Effector CD8-positive, alpha-beta T cell (primary cell): ENCODE data around the gene PTPRN2.

Experiments used
- DNase-seq: peaks from one replicate; lab custom pipeline; 2025; lab: John Stamatoyannopoulos, UW

The PTPRN2 gene

DNA sequence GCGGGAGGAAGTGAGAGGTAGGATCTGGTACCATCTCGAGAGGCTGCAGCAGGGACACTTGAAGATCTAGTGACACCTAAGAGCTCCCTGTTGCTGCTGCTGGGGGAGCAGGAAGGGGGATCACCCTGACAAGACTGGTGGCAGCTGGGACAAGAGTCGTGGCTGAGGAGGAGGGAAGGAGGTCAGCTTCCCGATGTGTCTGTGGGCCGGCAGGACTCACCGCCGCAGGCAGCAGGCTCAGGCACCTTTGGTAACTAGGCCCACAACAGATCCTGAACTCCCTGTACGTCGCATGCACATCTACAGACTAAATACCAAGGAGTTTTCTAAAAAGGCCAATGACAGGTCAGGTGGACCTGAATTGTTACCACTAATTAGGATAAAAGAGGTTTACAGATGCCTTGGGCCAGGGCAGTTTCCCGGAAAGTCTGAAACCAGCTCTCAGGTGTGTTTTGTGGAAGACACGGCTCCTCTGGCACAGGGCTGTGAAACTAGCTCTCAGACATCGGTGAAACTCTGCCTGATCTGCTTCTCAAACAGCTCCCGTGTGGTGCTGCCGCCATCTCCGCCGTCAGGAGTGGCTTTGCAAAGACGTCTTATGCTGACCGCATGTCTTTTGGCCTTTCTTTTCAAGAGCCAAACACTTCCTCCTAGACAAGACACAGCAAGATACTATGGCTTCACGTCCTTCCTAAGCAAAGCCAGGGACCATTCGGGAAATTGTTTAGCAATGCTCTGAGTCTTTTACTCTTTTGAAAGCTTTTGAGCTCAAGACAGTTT lies 609.7 kb downstream of the PTPRN2 start:
- no peak for DNase-seq

DNA sequence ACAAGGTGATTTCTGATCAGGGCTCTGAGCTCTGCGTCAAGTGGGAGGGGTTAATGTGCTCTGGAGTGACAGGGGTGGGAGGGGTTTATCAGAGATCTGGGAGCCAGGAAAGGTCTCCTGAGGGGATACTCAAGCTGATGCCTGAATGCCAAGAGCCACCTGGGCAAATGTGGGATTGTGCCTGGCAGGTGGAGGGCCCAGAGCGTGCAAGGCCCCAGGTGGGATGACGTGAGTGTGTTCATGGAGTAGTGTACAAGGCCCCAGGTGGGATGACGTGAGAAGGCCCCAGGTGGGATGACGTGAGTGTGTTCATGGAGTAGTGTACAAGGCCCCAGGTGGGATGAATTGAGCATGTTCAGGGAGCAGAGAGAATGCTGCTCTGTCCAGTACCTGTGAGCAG lies 610.3 kb downstream of the PTPRN2 start:
- DNase-seq = no peak

DNA sequence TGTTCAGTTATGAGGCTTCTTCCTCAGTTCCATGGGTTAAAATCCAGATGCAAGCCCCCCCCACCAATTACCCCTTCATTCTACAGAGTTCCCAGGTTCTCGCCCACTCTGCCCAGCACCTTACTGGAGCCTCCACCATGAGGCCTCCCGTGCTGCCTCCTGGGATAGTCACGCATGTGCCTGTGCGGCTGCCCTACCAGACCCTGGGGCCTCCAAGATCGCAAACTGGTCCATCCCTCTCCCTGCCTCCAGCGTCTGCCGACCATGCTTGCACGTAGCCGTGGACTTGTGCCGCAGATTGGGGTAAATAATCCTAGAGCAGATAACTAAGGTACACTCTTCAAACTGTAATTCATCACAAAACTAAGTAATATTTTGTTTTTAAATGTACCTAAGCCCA lies 611.2 kb downstream of the PTPRN2 start:
- DNase-seq = no peak

DNA sequence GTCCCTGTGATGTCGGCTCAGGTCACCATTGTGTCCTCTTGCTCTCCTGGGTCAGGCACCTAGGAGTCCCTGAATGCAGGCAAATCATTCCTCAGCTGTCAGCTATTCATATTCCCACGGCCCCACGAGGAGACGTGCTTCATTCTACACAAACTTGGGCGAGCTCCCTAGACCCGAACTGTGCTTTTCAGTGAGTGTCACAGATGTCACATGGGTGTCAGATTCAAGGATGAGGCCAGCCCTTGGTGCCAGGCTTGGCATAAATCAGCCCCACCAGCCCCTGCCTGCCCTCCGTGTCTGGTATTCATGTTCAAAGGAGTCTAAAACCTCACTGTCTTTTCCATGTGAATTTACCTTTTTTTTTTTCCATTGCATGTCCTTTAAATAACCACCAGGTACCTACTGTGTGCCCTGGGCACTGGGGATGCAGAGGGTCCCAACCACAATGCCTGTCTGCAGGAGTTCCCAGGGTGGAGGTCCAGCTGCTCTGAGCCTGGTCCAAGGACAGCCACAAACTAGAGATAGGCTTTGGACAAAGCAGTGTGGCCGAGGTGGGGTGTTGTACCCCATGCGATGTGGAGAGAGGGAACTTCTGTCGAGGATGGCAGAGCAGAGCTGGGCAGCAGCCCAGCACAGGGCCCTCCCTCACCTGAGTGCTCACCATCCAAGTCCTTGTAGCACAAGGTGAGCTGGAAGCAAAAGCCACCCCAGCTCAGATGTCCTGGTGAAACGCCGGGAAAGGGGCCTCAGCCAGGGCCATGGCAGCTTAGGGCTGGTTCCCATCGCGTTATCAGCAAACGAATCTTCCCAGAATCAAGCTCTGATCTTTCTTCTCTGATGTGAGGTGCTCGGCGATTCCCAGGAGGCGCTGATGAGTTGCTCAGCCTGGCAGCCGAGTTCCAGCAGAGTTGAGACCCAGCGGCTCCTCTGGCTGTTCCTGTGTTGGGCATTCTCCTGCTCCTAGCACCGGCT lies 611.9 kb downstream of the PTPRN2 start:
- DNase-seq = no peak

DNA sequence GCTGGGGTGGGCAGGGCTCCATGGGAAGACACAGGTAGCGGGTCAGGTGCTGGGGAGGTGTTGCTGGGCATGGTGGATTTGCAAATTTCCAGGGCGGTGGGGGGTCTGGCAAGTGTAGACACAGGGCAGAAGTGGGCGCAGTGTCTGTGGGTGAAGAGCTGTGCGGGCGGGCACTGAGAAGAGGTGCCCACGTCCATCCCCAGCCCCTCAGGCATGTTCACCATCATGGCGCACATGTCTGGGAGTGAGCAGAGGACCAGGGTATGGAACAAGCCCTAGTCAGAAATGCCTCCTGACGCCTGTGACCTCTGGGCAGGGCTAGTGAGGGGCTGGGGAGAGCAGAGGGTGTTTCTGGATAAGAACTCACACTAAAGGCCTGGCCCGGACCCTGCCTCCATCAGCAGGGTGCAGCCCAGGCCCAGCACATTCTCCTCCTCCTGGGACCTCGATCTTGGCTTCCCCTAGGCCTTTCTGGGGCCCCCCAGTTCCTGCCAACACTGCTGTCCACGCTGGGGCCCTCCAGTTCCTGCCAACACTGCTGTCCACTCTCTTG lies 612.9 kb downstream of the PTPRN2 start:
- no peak for DNase-seq

DNA sequence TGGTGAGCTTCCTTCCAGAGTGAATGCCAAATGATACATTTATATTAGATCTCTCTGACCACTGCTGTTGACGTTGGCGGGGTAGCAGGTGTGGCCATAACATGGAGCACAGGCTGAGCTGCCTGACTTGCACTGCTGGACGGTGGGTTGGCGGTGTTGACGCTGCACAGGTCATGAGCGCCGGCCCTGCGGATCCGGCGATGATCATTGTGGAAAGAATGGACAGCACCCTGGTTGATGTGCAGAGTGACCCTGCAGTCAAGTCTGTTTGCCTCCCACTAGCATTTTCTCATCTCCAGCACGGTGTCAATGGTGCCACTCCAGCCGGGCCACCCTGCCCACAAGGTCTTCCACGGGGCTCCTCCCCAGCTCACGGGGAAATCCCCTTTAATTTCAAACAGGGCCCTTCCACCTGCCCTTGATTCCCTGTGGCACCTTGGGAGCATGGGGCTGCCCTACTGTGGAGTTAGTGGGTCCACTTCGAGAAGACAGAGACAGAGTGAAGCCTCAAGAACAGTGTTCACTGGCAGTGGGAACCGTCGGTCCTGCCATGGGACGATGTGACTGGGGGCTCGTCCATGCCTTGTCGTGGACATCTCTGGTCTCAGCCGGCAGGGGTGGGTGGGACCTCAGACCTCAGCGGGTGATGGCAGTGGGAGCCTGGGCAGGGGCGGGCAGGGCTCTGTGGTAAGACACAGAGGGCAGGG lies 613.5 kb downstream of the PTPRN2 start:
- no peak for DNase-seq

DNA sequence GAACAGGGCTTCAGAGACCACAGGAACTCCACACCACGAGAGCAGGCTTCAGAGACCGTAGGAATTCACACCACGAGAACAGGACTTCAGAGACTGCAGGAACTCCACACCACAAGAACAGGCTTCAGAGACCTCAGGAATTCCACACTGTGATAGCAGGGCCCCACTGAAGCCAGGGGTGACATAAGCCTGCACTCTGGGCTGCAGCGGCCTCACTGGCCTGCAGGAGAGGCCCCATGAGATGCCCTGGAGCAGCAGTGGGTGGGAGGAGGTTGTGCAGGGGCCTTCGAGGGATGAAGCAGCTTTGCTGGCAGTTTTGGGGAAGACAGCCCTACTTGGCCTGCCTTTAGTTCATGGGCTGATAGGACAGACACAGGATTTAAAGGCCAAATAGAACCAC lies 614.7 kb downstream of the PTPRN2 start:
- no peak for DNase-seq

DNA sequence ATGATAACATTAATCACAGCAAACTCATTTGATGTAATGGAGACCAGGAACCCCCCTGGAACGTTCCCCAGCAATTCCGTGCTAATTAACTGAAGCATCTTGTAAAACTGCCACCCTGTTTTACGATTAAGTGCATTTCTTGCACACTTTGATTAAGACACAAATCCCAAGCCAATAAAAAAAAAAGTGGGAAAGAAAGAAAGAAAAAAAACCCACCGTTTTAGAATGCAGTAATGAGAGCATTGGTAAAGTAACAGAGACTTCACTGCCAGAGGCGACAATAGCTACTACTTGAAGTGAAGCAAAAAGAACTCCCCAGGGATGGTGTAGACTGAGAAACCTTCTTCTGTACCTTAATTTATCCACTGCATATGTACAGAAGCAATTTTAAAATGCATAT lies 616.1 kb downstream of the PTPRN2 start:
- DNase-seq = no peak

DNA sequence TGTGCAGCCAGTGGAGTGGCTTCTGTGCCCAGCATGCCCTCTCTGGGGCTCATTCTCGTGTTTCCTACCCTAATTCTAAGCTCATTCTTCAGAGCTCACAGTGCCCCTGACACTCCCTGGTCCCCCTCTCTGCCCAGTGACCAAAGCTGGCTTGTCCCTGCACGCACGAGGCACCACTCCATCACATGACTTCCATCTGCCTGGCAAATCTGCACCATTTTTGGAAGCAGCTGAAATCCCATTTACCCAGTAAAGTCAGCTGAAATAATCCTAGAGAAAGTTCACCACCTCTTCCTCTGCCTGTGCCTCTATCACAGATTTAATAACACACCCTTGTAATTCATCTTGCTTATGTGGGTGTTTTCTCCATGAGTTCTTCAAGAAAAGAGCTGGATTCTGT lies 616.9 kb downstream of the PTPRN2 start:
- DNase-seq = no peak

DNA sequence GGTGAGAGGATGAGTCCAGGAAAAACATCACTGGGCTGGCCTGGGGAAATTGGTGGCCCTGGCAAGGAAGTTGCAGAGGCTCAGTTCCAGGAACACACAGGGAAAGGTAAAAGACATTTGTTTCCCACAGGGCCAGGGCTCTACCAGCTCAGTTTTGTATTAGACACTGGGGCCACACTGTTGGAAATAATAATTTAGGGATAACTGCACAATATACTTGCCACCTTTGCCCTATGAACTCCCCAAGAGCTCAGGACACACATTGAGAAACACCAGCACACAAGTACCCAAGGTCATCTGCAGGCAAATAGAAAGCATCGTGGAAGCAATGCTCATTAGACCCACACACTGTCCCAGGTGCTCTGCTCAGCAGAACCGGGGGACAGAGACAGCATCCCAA lies 617.6 kb downstream of the PTPRN2 start:
- no peak for DNase-seq

DNA sequence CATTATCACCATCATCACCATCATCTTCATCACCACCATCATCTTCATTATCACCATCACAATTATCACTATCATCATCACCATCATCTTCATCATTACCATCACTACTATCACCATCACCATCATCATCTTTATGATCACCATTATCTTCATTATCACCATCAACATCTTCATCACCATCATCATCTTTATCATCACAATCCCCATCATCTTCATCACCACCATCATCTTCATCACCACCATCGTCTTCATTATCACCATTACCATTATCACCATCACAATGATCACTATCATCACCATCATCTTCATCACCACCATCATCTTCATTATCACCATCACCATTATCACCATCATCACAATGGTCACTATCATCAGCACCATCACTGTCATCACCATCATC lies 621.1 kb downstream of the PTPRN2 start:
- DNase-seq = no peak

DNA sequence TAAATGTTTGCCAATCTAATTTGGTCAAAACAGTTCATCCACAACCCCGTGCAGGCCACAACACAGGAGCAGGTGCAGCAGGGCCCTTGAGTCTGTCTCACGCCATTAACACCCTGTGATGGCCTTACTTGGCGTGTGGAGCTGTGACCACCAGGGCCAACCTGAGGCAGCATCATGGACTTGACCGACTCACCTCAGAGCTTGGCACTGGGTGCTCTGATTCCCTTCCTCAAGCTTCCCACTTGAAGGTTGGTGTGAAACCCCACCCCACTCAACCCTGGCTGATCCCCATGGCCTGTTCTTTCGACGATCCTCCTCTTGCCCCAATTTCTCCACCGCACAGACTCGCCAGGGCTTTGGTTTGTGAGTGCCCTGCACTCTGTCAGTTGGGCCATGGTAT lies 623.1 kb downstream of the PTPRN2 start:
- no peak for DNase-seq

DNA sequence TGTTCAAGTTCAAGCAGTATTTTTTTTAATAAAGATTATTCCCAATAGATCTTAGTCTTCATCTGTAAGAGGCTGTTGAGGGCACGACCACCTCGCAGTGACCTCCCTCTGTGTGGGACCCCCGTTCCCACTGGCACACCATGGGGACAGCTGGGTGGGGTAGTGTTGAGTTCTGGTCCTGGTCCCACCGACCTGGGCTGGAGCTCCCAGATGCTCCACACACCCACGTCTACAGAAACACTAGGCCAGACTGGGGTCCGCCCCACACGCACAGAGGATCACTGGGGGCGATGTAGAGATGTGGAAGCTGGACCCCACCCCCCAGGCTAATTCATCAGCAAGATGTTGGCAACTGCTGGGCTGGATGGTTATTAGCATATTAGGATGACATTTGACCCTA lies 623.6 kb downstream of the PTPRN2 start:
- DNase-seq = no peak

DNA sequence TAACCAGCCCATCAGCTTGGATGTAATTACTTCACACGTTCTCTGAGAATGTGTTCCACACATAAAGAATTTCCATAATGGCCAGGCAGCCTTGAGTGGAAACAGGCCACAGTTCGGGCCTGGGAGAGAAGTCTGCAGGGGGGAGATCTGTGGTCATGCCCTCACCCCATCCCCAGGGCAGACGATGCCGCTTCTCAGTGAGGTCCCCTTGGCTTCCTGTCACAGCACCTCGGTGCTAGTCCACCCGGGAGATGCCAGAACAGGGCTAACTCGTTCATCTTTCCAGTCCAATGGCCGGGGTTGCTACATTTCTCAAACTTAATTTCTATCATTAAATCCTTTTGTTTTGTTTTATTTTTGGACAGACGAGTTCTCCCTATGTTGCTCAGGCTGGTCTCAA lies 624.1 kb downstream of the PTPRN2 start:
- no peak for DNase-seq

DNA sequence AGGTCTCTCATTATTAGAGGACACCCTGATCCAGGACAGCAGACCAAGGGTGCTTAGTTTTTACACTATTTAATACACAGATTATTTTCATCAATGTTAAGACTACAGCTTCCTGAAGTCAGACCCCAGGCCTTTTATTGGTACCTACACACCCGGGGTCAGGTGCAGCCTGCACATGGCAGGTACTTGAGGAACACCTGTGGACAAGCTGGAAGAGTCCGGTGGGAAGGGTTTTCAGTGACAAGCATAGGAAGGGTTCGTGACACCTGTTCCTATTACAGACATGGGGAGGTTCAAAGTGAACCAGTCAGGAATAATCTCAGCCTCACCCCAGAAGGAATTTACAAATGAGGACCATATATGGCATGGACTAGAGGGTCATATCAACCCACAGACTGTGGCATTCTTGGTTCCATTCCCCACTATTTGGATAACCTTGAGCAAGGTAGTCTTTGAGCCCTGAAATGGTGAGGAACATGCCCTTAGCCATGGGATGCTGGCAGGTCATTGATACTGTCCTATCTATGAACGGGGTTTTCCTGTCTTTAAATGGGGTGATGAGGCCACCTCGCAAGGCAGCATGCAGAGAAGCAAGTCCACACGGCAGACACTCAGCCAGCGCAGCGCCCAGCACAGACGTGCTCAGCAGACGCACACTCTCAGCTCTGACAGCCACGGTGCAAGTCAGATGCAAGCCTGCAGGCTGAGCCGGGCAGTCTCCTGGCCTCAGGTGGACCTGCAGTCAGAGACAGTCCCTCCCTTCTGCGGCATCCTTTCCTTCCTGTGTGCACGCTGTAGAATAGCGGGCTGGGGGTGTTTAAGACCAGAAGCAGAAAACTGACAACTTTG lies 624.9 kb downstream of the PTPRN2 start:
- DNase-seq = no peak

DNA sequence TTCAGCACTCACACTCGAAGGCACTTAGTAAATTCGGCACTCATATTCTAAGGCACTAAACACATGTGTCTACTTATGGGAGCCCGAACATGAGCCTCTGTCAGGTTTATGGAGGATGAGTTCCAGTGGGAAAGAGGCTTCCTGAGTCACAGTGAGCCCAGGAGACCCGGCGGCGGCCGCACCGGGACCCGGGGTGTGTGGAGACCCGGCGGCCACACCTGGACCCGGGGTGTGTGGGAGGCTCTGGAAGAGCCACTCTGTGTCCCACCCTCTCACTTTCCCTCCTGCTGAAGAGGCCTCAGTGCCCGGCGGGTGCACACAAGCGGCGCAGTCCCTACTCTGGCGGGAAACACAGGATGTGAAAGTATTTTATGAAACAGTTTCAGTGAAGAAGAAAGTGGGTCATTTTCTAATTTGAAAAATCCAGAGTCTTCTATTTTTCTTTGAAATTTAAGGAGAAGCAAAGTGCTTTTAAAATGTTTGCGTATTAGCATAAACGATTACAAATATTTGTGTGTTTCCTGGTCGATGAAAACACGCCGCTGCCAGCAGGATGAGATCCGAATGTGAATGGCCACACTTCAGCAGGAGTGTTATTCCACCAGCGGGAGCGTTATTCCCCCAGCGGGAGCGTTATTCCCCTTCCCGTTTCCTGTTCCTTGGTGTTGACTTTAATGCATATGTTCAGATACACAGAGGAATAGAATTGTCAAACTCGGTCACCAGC lies 625.7 kb downstream of the PTPRN2 start:
- no peak for DNase-seq

DNA sequence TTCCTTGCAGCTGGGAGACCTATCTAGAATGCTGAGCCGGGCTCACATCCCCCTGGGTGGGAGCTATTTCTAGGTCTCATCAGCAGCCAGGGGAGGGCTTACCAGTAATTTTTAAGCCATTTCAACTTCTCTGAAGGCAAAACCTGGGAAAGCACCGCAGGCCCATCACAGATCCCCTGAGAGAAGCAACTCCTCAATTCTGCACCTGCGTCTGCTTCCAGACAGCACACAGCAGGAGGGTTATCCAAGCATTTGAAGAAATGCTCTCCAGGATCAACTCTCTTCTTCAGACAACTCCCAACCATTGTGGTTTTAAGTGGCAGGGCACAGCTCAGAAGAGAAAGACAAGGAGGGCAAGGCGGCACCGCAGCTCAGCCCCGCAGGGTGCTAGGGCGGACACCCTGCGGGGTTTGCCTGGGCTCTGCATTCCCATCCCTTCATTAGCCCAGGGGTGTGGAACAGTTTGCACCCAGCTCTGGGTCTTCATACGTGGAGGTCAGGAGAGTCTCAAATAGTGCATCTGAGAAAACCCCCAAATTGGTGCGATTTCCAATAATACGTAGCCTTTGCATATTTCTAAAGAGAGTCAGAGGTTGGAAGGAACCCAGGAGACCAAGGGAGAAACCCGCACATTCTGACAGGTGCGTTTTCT lies 632.1 kb downstream of the PTPRN2 start:
- no peak for DNase-seq

DNA sequence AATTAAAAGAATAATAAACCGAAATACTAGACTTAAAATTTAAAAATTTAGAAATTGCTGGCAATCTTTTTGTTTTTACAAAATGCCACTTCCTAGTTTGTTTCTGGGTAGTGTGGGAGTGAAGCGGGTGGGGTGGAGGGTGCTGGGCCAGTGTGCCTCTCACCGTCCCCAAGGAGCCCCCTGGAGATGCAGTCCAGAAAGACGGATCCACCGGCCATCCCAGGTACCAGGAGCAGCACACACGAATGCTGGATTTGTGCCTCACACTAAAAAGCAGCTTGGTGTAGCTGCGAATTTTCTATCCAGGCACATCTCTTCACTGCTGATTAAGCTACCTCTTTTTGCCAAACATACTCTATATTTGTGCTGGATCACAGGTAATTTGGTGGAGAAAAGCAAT lies 632.7 kb downstream of the PTPRN2 start:
- DNase-seq = no peak

DNA sequence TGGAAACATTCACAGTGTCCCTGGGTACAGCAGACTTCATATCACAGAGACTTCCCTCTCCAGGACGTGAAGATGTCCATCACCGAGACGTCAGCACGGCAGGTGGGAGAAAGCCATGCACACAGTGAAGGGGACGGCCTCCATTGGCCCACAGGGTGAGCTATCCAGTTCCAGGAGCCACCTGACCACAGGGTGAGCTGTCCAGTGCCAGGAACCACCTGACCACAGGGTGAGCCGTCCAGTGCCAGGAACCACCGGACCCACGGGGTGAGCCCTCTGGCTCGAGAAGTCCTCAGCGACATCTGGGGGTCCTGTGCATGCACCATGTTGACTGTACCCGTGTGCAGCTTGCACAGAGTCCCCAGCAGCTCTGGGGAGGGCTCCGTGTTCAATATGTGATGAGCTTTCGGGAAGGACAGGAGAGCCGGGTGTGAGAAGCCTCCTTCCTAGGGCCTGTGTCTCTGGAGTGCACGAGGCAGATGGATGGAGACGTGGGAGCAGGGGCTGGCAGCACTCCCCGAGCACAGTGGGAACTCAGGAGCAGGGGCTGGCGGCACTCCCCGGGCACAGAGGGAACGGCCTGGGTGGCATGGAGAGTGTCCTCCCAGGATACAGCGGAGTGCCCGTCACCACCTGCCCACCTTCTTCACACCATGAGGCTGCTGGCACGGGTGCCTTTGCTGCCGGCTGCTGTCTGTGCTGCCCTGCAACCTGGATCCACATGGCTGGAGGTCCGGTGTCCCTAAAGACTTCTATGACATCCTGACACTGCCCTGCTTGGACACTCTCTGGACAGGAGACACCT lies 634.6 kb downstream of the PTPRN2 start:
- DNase-seq = no peak
